ENCODE results near the gene USP21. TPM values are rescaled to one million over a fixed set of nuclear protein-coding genes. Genes with fewer than 3 reads are reported as not detected.
"Not testable (repeated sequence)": the region's sequence is repeated elsewhere in the genome, so short reads cannot be mapped to it uniquely, and the experiment has no call there.

Gene USP21, protein sequence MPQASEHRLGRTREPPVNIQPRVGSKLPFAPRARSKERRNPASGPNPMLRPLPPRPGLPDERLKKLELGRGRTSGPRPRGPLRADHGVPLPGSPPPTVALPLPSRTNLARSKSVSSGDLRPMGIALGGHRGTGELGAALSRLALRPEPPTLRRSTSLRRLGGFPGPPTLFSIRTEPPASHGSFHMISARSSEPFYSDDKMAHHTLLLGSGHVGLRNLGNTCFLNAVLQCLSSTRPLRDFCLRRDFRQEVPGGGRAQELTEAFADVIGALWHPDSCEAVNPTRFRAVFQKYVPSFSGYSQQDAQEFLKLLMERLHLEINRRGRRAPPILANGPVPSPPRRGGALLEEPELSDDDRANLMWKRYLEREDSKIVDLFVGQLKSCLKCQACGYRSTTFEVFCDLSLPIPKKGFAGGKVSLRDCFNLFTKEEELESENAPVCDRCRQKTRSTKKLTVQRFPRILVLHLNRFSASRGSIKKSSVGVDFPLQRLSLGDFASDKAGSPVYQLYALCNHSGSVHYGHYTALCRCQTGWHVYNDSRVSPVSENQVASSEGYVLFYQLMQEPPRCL
- 4.0 and 4.7 TPM in 2 replicates for total RNA-seq (2014; rRNA removed; shearing (Covaris generic))
- polyA plus RNA-seq (2015; cell fraction: cytosol; rRNA removed), result 29.5 and 32.1 TPM in 2 replicates
- polyA plus RNA-seq (2015; cell fraction: nucleus; rRNA removed), result 152 and 166 TPM in 2 replicates

GRCh38 chr1:161159087-161159912 is at the start of gene USP21:
TSS of gene USP21 (plus strand) at chr1:161159500. CDS start at chr1:161160641, 1,141 bp downstream.
- in situ Hi-C loops (cut with HindIII; ENCODE audit: low pct_unique_long_range_greater_than_20kb, low sequenced_read_pairs), result no loop called here
- DNase-seq (ENCODE audit: low read depth, low spot score), result peak; percentile 91

DNA sequence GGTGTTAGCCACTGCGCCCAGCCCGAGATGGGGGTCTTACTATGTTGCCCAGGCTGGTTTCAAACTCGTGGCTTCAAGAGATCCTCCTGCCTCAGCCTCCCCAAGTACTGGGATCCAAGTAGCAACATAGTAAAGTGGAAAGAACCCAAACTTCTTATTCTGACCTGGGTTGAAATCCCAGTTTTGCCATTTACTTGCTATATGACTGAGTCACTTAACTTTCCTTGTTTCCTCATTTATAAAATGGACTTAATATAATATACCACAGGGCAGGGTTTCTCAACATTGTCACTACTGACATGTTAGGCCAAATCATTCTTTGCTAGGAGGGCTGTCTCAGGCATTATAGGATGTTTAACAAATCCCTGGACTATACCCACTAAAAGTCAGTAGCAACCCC is 48.2 kb upstream of the USP21 start:
- in situ Hi-C loops (cut with HindIII; ENCODE audit: low pct_unique_long_range_greater_than_20kb, low sequenced_read_pairs), result no loop called here
- no peak for DNase-seq (ENCODE audit: low read depth, low spot score)

- in situ Hi-C loops (cut with HindIII; ENCODE audit: low pct_unique_long_range_greater_than_20kb, low sequenced_read_pairs), result no loop called here
These were observed 47.8 kb upstream of the USP21 start for GRCh38 chr1:161111527-161111926.

DNA sequence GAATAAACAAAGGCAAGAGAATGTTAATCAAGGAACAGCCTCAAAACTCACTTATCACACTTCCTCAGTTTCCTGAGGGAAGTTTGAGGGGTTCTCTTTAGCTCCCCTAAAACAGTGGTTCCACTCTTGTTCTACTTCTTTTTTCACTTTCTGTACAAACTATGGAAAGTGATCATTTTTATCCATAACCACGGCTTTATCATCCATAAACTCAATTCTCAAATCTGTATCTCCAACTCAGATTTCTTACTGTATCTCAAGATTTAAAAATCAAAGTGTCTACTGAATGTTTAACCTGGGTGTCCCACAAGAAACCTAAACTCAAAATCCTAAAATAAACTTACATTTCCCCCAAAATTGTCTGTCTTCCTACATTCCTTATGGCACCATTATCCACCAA is 45.4 kb upstream of the USP21 start:
- in situ Hi-C loops (cut with HindIII; ENCODE audit: low pct_unique_long_range_greater_than_20kb, low sequenced_read_pairs), result no loop called here
- DNase-seq (ENCODE audit: low read depth, low spot score), result no peak

More at GRCh38 chr1:161111527-161111926, 47.8 kb upstream of the USP21 start:
- DNase-seq (ENCODE audit: low read depth, low spot score), result no peak

DNA sequence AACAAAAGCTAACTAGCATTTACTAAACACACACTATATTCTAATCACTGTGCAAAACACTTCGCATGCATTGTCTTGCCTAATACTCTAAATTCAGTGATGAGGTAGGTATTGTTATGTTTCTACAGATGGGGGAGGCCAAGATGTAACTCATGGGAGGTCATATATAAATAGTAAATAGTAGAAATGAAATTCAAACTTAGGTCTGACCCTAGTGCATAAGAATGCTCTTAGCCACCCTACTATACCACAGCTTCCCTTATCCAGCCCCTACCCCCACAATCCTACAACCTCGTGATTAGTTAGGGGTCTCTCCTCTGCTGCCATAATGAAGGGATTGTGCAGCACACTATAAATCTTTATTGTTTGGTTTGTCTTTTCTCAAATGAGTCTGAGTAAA is 44.7 kb upstream of the USP21 start:
- DNase-seq (ENCODE audit: low read depth, low spot score), result no peak
- in situ Hi-C loops (cut with HindIII; ENCODE audit: low pct_unique_long_range_greater_than_20kb, low sequenced_read_pairs), result no loop called here

DNA sequence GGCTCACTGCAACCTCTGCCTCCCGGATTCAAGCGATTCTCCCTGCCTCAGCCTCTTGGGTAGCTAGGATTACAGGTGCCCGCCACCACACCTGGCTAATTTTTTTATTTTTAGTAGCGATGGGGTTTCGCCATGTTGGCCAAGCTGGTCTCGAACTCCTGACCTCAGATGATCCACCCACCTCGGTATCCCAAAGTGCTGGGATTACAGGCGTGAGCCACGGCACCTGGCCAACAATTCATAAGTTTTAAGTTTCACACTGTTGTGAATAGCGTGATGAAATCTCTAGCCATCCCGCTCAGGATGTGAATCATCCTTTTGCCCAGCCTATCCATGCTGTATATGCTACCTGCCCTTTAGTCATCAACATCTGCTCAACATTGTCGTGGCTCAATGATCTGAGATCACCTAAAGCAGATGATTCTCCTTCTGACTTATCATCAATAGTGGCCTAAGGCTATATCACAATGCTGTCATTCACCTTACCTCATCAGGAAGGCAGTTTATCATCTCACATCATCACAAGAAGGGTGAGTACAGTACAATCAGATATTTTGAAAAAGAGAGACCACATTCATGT is 44.1 kb upstream of the USP21 start:
- peak; percentile 28 for DNase-seq (ENCODE audit: low read depth, low spot score)

DNA sequence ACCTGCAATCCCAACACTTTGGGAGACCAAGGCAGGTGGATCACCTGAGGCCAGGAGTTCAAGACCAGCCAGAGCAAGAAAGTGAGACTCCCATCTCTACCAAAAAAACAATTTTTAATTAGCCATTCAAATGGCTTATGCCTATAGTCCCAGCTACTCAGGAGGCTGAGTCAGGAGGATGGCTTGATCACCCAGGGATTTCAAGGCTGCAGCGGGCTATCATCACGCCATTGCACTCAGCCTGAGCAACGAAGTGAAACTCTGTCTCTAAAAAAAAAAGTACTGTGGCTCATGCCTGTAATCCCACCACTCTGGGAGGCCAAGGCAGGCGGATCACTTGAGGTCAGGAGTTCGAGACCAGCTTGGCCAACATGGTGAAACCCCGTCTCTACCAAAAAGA is 43.3 kb upstream of the USP21 start:
- in situ Hi-C loops (cut with HindIII; ENCODE audit: low pct_unique_long_range_greater_than_20kb, low sequenced_read_pairs); DNase-seq (ENCODE audit: low read depth, low spot score): not testable (repeated sequence)

More for the DNA sequence above, 44.1 kb upstream of the USP21 start:
- in situ Hi-C loops (cut with HindIII; ENCODE audit: low pct_unique_long_range_greater_than_20kb, low sequenced_read_pairs), result no loop called here

DNA sequence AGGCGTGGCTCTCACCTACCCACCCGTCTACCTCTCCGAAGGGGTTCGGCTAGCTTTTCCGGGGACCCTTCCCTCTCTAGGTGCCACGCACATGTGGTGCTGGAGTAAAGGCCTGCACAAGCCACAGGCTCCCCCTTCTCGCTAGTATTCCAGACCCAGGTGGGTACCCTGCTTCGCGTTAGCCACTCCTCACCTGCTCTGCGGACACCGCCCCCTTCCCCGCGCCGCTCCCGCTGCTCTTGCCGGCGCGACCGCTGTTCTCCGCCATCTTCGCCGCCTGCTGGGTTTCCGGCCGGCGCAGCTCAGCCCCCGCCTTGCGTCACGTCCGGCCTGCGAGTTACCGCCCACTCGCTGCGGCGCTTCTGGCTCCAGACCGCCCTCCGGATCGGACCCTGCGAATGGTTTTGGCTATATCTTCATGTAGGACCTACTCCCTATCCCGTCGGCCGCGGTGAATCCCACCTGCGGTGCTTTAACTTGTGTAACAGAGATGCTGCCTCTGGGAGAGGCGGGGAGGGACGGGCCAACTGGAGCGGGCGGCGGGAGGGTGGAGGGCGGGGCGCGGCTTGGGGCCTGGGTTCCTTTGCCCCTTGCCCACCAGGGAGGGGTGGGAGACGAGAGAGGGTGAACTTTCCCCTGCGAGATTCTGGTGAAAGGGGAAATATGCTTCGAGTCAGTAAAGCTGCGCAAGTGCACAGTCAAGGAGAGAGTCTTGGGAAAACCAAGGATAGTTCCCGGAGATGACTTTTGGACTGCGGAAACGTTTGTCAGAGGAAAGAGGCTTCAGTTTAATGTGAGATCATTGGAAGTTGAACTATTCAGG is 41.3 kb upstream of the USP21 start, which contains the start of the genes NIT1 and PFDN2:
Gene NIT1, plus strand, starts transcription at position 347 of the 823 bp plus-strand sequence. Its CDS starts 72 bp downstream, at position 419.
Gene PFDN2, minus strand, starts transcription at position 279 of the 823 bp plus-strand sequence. Its CDS starts 11 bp downstream, at position 268.
- in situ Hi-C loops (cut with HindIII; ENCODE audit: low pct_unique_long_range_greater_than_20kb, low sequenced_read_pairs), result no loop called here
- DNase-seq (ENCODE audit: low read depth, low spot score), result peak; percentile 75

- in situ Hi-C loops (cut with HindIII; ENCODE audit: low pct_unique_long_range_greater_than_20kb, low sequenced_read_pairs), result no loop called here
These were observed 40.0 kb upstream of the USP21 start for GRCh38 chr1:161119092-161119903.

GRCh38 chr1:161121042-161121650 is 38.2 kb upstream of the USP21 start:
- in situ Hi-C loops (cut with HindIII; ENCODE audit: low pct_unique_long_range_greater_than_20kb, low sequenced_read_pairs), result no loop called here
- no peak for DNase-seq (ENCODE audit: low read depth, low spot score)

More at GRCh38 chr1:161119092-161119903, 40.0 kb upstream of the USP21 start:
- peak; percentile 90 for DNase-seq (ENCODE audit: low read depth, low spot score)

GRCh38 chr1:161121834-161122233 is 37.5 kb upstream of the USP21 start:
- no peak for DNase-seq (ENCODE audit: low read depth, low spot score)
- in situ Hi-C loops (cut with HindIII; ENCODE audit: low pct_unique_long_range_greater_than_20kb, low sequenced_read_pairs), result no loop called here

- in situ Hi-C loops (cut with HindIII; ENCODE audit: low pct_unique_long_range_greater_than_20kb, low sequenced_read_pairs), result no loop called here
- DNase-seq (ENCODE audit: low read depth, low spot score), result no peak
These were observed 36.3 kb upstream of the USP21 start for GRCh38 chr1:161122967-161123366.

- in situ Hi-C loops (cut with HindIII; ENCODE audit: low pct_unique_long_range_greater_than_20kb, low sequenced_read_pairs), result no loop called here
- no peak for DNase-seq (ENCODE audit: low read depth, low spot score)
These were observed 31.7 kb upstream of the USP21 start for GRCh38 chr1:161127649-161128048.

DNA sequence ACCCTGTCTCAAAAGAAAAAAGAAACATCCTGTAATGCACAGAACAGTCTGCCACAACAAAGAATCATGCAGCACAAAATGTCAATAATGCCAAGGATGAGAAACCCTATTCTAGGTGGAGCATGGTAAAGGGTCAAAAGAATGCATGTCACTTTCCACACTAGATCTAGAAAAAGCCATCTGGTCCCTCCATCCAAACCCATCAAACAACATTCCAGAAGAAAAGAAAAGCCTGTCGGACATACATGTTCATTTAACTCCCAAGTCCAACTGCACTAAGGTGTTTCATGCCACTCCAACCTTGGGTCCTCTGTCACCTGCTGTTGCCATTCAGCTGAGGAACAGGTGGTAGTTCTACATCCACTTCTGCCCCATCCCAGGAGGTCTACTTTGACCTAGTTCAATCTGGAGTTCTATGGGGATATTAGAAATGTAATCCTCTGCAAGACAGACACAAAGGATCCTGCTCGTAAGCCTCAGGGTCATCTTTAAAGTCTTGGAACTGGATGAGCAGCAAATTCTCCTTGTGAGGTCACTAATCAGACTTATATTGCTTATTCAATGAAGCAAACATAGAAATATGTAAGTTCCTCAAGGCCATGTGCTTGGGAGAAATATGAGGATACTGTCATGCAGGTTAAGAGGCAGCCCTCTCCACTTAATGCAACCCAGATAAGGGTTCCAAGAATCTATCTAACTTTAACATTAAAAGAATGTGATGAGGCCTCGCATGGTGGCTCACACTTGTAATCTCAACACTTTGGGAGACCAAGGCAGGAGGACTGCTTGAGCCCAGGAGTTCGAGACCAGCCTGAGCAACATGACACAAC is 30.5 kb upstream of the USP21 start:
- no peak for DNase-seq (ENCODE audit: low read depth, low spot score)

DNA sequence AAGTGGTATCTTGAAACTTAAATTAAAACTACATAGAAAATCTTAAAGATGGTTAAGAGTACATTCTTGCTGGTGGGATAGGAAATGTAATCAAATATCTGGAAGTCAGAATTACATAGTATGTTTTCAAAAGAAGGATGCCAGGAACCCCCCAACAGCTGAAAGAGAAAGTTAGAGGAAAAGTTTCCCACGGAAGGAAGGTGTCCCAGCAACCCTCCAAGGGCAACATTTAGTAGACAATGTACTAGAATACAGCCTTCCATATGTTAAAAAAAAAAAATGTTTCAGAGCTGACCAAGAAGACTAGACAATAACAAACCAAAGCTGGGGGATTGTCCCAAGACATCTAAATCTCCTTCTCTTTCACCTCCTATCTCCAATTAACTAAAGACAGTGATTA is 29.0 kb upstream of the USP21 start:
- in situ Hi-C loops (cut with HindIII; ENCODE audit: low pct_unique_long_range_greater_than_20kb, low sequenced_read_pairs), result no loop called here
- no peak for DNase-seq (ENCODE audit: low read depth, low spot score)

More for the DNA sequence above, 30.5 kb upstream of the USP21 start:
- in situ Hi-C loops (cut with HindIII; ENCODE audit: low pct_unique_long_range_greater_than_20kb, low sequenced_read_pairs), result no loop called here

All from SK-MEL-5 (cell line).